Activated CD8-positive, alpha-beta memory T cell treated with anti-CD3 and anti-CD28 coated beads, Interleukin-2, amount 10 ng/mL, durations not matched to agents 7 days and 5 days (primary cell): Measurements from ENCODE around the gene CLIC3. TPM values are rescaled to one million over a fixed set of nuclear protein-coding genes. Genes with fewer than 3 reads are reported as not detected.
A peak's percentile ranks its signal among the peaks of the same experiment; 100 is the strongest.

ENCODE experiments used
- ATAC-seq: fragments of 150-1000 bp; cut with Tn5 transposase; one replicate; pipeline ENCODE4 v1.10.0; 2021; ENCODE audit warnings: moderate library complexity
- CTCF ChIA-PET: fragments of 350-600 bp; sonication (Branson Sonifier 250); formaldehyde crosslinking; loops from one replicate; lab custom pipeline; 2021; ENCODE audit warnings: antibody characterized with exemption; lab: Charles Lee
- DNase-seq: peaks from one replicate; pipeline ENCODE4 v3.0.0-alpha.2; 2020
- H3K27ac Mint-ChIP-seq: one replicate; pipeline ENCODE4 v1.8.0; 2021; ENCODE audit warnings: mild to moderate bottlenecking, mixed read lengths
- H3K27me3 Mint-ChIP-seq: one replicate; pipeline ENCODE4 v1.8.0; 2021; ENCODE audit warnings: mixed read lengths
- H3K36me3 Mint-ChIP-seq: one replicate; pipeline ENCODE4 v1.8.0; 2021; ENCODE audit warnings: mild to moderate bottlenecking, mixed read lengths
- H3K4me1 Mint-ChIP-seq: one replicate; pipeline ENCODE4 v1.8.0; 2021; ENCODE audit warnings: mixed read lengths
- H3K4me3 Mint-ChIP-seq: one replicate; pipeline ENCODE4 v1.8.0; 2021; ENCODE audit warnings: mild to moderate bottlenecking, moderate library complexity, mixed read lengths
- H3K9me3 Mint-ChIP-seq: one replicate; pipeline ENCODE4 v1.8.0; 2022; ENCODE audit warnings: low read depth, mixed read lengths
- total RNA-seq, 2 experiments: library from RNA; stranded (reverse); gene quantifications; one replicate each; pipeline ENCODE4 v1.2.3, GENCODE V29; 2021

Gene CLIC3
- total RNA-seq: 1 to 10 TPM; 3.8 to 7.8 TPM

- Mint-ChIP-seq H3K27ac (peak within 1 kb of the TSS; percentile 88), H3K9me3 (no peaks in the 10 kb centered on the region), H3K36me3 (peaks cover 2% of the 10 kb centered on the region), H3K4me3 (peak within 1 kb of the TSS; percentile 26), H3K27me3 (peaks cover 2% of the 10 kb centered on the region), H3K4me1 (peaks cover 64% of the 10 kb centered on the region)
- CTCF ChIA-PET: interaction anchor here (0.8 to 14.3 kb wide), 14 partner anchors 15 to 209 kb away, joined by 3 to 234 read pairs (median 4); partner anchors contain the start of genes ABCA2, C8G and FUT7
- DNase-seq (peak; percentile 78), ATAC-seq (peak; percentile 5)
Observed at GRCh38 chr9:136996361-136997292, at the start of gene CLIC3. CLIC3 (minus strand) TSS chr9:136996568; CDS start chr9:136996543, 25 bp downstream.

GRCh38 chr9:137045294-137046087 is 49.1 kb upstream of the CLIC3 start:
- H3K27ac Mint-ChIP-seq: no peak overlapping the region
- H3K27me3 Mint-ChIP-seq: peaks cover 39% of the 10 kb centered on the region
- H3K4me3 Mint-ChIP-seq: peak overlapping the region; percentile 71
- CTCF ChIA-PET: interaction anchor here (1.0 to 5.5 kb wide), 13 partner anchors 9 to 234 kb away, joined by 3 to 183 read pairs (median 10); partner anchors contain the start of genes AJM1, PAXX and SAPCD2
- DNase-seq (no peak), ATAC-seq (peak; percentile 26)
- H3K9me3 Mint-ChIP-seq: no peaks in the 10 kb centered on the region
- no peaks in the 10 kb centered on the region for H3K36me3 Mint-ChIP-seq
- peaks cover 16% of the 10 kb centered on the region for H3K4me1 Mint-ChIP-seq

GRCh38 chr9:137044502-137045177 is 48.3 kb upstream of the CLIC3 start:
- no peaks in the 10 kb centered on the region for H3K36me3 Mint-ChIP-seq

GRCh38 chr9:137044037-137044436 is 47.7 kb upstream of the CLIC3 start:
- H3K9me3 Mint-ChIP-seq: no peaks in the 10 kb centered on the region
- no peaks in the 10 kb centered on the region for H3K36me3 Mint-ChIP-seq
- ATAC-seq (no peak), DNase-seq (no peak)
- CTCF ChIA-PET: interaction anchor here (0.8 to 2.5 kb wide), 10 partner anchors 9 to 257 kb away, joined by 3 to 37 read pairs (median 6); partner anchors contain the start of genes PAXX and SAPCD2
- H3K4me3 Mint-ChIP-seq: no peak overlapping the region
- no peak overlapping the region for H3K27ac Mint-ChIP-seq
- peaks cover 27% of the 10 kb centered on the region for H3K27me3 Mint-ChIP-seq
- peaks cover 16% of the 10 kb centered on the region for H3K4me1 Mint-ChIP-seq

More at GRCh38 chr9:137044502-137045177, 48.3 kb upstream of the CLIC3 start:
- H3K9me3 Mint-ChIP-seq: no peaks in the 10 kb centered on the region
- H3K27me3 Mint-ChIP-seq: peaks cover 31% of the 10 kb centered on the region
- CTCF ChIA-PET: interaction anchor here (0.5 to 2.5 kb wide), 12 partner anchors 9 to 258 kb away, joined by 3 to 37 read pairs (median 4); partner anchors contain the start of genes AJM1, PAXX and SAPCD2
- ATAC-seq: no peak
- H3K4me3 Mint-ChIP-seq: peak overlapping the region; percentile 71
- no peak for DNase-seq
- H3K4me1 Mint-ChIP-seq: peaks cover 16% of the 10 kb centered on the region
- H3K27ac Mint-ChIP-seq: no peak overlapping the region

GRCh38 chr9:137042751-137043727 is 46.7 kb upstream of the CLIC3 start:
- H3K9me3 Mint-ChIP-seq: no peaks in the 10 kb centered on the region
- peaks cover 2% of the 10 kb centered on the region for H3K36me3 Mint-ChIP-seq
- no peak overlapping the region for H3K27ac Mint-ChIP-seq
- peaks cover 27% of the 10 kb centered on the region for H3K27me3 Mint-ChIP-seq
- H3K4me3 Mint-ChIP-seq: no peak overlapping the region
- CTCF ChIA-PET: interaction anchor here (2.5 kb wide), 2 partner anchors 8 to 25 kb away, joined by 32 to 37 read pairs; partner anchors contain the start of gene SAPCD2
- ATAC-seq (no peak), DNase-seq (no peak)
- H3K4me1 Mint-ChIP-seq: peaks cover 16% of the 10 kb centered on the region

GRCh38 chr9:137041124-137041523 is 44.8 kb upstream of the CLIC3 start:
- H3K27ac Mint-ChIP-seq: no peak overlapping the region
- H3K4me1 Mint-ChIP-seq: peaks cover 14% of the 10 kb centered on the region
- H3K9me3 Mint-ChIP-seq: no peaks in the 10 kb centered on the region
- DNase-seq (no peak), ATAC-seq (no peak)
- peaks cover 13% of the 10 kb centered on the region for H3K27me3 Mint-ChIP-seq
- CTCF ChIA-PET: no interaction called here
- H3K36me3 Mint-ChIP-seq: peaks cover 2% of the 10 kb centered on the region
- no peak overlapping the region for H3K4me3 Mint-ChIP-seq

GRCh38 chr9:137040568-137040967 is 44.2 kb upstream of the CLIC3 start:
- CTCF ChIA-PET: interaction anchor here (0.9 kb wide), 1 partner anchor 40 kb away, joined by 3 read pairs; no protein-coding TSS in a partner anchor
- H3K4me1 Mint-ChIP-seq: peaks cover 14% of the 10 kb centered on the region
- H3K27me3 Mint-ChIP-seq: peaks cover 13% of the 10 kb centered on the region
- no peak overlapping the region for H3K4me3 Mint-ChIP-seq
- H3K36me3 Mint-ChIP-seq: peaks cover 2% of the 10 kb centered on the region
- DNase-seq: no peak
- no peak for ATAC-seq
- no peak overlapping the region for H3K27ac Mint-ChIP-seq
- no peaks in the 10 kb centered on the region for H3K9me3 Mint-ChIP-seq

GRCh38 chr9:137039611-137040366 is 43.4 kb upstream of the CLIC3 start:
- H3K4me3 Mint-ChIP-seq: no peak overlapping the region
- ATAC-seq (no peak), DNase-seq (no peak)
- H3K4me1 Mint-ChIP-seq: peaks cover 12% of the 10 kb centered on the region
- CTCF ChIA-PET: interaction anchor here (0.9 to 9.1 kb wide), 4 partner anchors 10 to 93 kb away, joined by 3 to 183 read pairs (median 4); partner anchors contain the start of genes C8G and FBXW5
- H3K9me3 Mint-ChIP-seq: no peaks in the 10 kb centered on the region
- H3K27ac Mint-ChIP-seq: no peak overlapping the region
- H3K36me3 Mint-ChIP-seq: peaks cover 2% of the 10 kb centered on the region
- H3K27me3 Mint-ChIP-seq: peaks cover 8% of the 10 kb centered on the region

- CTCF ChIA-PET: interaction anchor here (1.3 to 9.1 kb wide), 5 partner anchors 8 to 92 kb away, joined by 3 to 183 read pairs (median 5); partner anchors contain the start of genes C8G, FBXW5 and NPDC1
- H3K9me3 Mint-ChIP-seq: no peaks in the 10 kb centered on the region
- H3K4me1 Mint-ChIP-seq: peaks cover 11% of the 10 kb centered on the region
- ATAC-seq (no peak), DNase-seq (no peak)
- no peak overlapping the region for H3K27ac Mint-ChIP-seq
- no peak overlapping the region for H3K4me3 Mint-ChIP-seq
- H3K27me3 Mint-ChIP-seq: peaks cover under 1% of the 10 kb centered on the region
- H3K36me3 Mint-ChIP-seq: peaks cover 2% of the 10 kb centered on the region
Observed at GRCh38 chr9:137038916-137039315, 42.5 kb upstream of the CLIC3 start.

- H3K4me1 Mint-ChIP-seq: peaks cover 20% of the 10 kb centered on the region
- H3K9me3 Mint-ChIP-seq: no peaks in the 10 kb centered on the region
- peaks cover 2% of the 10 kb centered on the region for H3K36me3 Mint-ChIP-seq
- H3K27me3 Mint-ChIP-seq: no peaks in the 10 kb centered on the region
- DNase-seq (no peak), ATAC-seq (no peak)
- no peak overlapping the region for H3K4me3 Mint-ChIP-seq
- CTCF ChIA-PET: interaction anchor here (2.0 to 11.9 kb wide), 6 partner anchors 9 to 91 kb away, joined by 5 to 234 read pairs (median 87); partner anchors contain the start of genes ABCA2, C8G, CLIC3 and FBXW5
- no peak overlapping the region for H3K27ac Mint-ChIP-seq
Observed at GRCh38 chr9:137037483-137037882, 41.1 kb upstream of the CLIC3 start.

- CTCF ChIA-PET: interaction anchor here (0.9 to 11.9 kb wide), 7 partner anchors 10 to 195 kb away, joined by 4 to 234 read pairs (median 79); partner anchors contain the start of genes ABCA2, AJM1, C8G and CLIC3
- no peak for ATAC-seq
- H3K36me3 Mint-ChIP-seq: peaks cover 2% of the 10 kb centered on the region
- DNase-seq: no peak
- peaks cover 23% of the 10 kb centered on the region for H3K4me1 Mint-ChIP-seq
- H3K27ac Mint-ChIP-seq: no peak overlapping the region
- H3K4me3 Mint-ChIP-seq: no peak overlapping the region
- H3K9me3 Mint-ChIP-seq: no peaks in the 10 kb centered on the region
- H3K27me3 Mint-ChIP-seq: no peaks in the 10 kb centered on the region
Observed at GRCh38 chr9:137037035-137037434, 40.7 kb upstream of the CLIC3 start.
